ENCODE data around the gene APH1A.

DNA sequence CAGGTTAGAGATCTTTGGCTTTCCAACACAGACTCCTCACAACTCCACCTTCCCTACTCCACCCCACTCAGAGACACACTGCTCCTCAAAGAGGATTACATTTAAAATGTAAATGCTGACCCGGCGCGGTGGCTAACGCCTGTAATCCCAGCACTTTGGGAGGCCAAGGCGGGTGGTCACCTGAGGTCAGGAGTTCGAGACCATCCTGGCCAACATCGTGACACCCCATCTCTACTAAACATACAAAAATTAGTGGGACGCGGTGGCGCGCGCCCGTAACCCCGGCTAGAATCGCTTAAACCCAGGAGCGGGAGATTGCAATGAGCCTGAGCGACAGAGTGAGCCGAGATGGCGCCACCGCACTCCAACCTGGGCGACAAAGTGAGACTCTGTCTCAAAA lies 31.1 kb downstream of the APH1A start:
- TF ChIP-seq, protein P1, sequence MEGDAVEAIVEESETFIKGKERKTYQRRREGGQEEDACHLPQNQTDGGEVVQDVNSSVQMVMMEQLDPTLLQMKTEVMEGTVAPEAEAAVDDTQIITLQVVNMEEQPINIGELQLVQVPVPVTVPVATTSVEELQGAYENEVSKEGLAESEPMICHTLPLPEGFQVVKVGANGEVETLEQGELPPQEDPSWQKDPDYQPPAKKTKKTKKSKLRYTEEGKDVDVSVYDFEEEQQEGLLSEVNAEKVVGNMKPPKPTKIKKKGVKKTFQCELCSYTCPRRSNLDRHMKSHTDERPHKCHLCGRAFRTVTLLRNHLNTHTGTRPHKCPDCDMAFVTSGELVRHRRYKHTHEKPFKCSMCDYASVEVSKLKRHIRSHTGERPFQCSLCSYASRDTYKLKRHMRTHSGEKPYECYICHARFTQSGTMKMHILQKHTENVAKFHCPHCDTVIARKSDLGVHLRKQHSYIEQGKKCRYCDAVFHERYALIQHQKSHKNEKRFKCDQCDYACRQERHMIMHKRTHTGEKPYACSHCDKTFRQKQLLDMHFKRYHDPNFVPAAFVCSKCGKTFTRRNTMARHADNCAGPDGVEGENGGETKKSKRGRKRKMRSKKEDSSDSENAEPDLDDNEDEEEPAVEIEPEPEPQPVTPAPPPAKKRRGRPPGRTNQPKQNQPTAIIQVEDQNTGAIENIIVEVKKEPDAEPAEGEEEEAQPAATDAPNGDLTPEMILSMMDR (IDR thresholded peaks at IDR 0.05 in 4 of 5, conservative IDR thresholded peaks at IDR 0.05 in 1 of 5): no peak
- TF ChIP-seq POLR2A (IDR thresholded peaks at IDR 0.05): no peak
